GM18520 (cell line): ENCODE results near the gene ACBD7.

ENCODE experiments used
- ATAC-seq: cut with Tn5 transposase; IDR thresholded peaks from one replicate; pipeline ENCODE4 v1.9.1; 2021; ENCODE audit not compliant: unreplicated experiment

ACBD7 gene

GRCh38 chr10:15092855-15093408, 4.4 kb upstream of the ACBD7 start:
- ATAC-seq, result no peak

- no peak for ATAC-seq
These were observed 2.8 kb upstream of the ACBD7 start for GRCh38 chr10:15091418-15091817.

- no peak for ATAC-seq
These were observed 4.1 kb downstream of the ACBD7 start for GRCh38 chr10:15084502-15084922.

- ATAC-seq, result no peak
These were observed 4.7 kb downstream of the ACBD7 start for GRCh38 chr10:15083674-15084501.

- ATAC-seq, result no peak
These were observed 13.2 kb downstream of the ACBD7 start for GRCh38 chr10:15075421-15075820.

- ATAC-seq, result no peak
These were observed 16.2 kb downstream of the ACBD7 start for GRCh38 chr10:15072358-15072757.

GRCh38 chr10:15069230-15069629, 19.3 kb downstream of the ACBD7 start:
- no peak for ATAC-seq

GRCh38 chr10:15068802-15069201, 19.8 kb downstream of the ACBD7 start:
- ATAC-seq, result no peak

GRCh38 chr10:15067154-15067553, 21.4 kb downstream of the ACBD7 start:
- ATAC-seq, result no peak

GRCh38 chr10:15060638-15061037, 27.9 kb downstream of the ACBD7 start:
- no peak for ATAC-seq

GRCh38 chr10:15059914-15060313, 28.7 kb downstream of the ACBD7 start:
- no peak for ATAC-seq

- no peak for ATAC-seq
These were observed 29.9 kb downstream of the ACBD7 start for GRCh38 chr10:15058689-15059088.

GRCh38 chr10:15053061-15053460, 35.5 kb downstream of the ACBD7 start:
- no peak for ATAC-seq

- no peak for ATAC-seq
These were observed 36.5 kb downstream of the ACBD7 start for GRCh38 chr10:15052121-15052520.

GRCh38 chr10:15049533-15049932, 39.0 kb downstream of the ACBD7 start:
- no peak for ATAC-seq

GRCh38 chr10:15046626-15047025, 42.0 kb downstream of the ACBD7 start:
- no peak for ATAC-seq

GRCh38 chr10:15045380-15045779, 43.2 kb downstream of the ACBD7 start:
- ATAC-seq, result no peak

GRCh38 chr10:15043674-15044073, 44.9 kb downstream of the ACBD7 start, which contains the start of gene OLAH:
TSS of gene OLAH (plus strand) at chr10:15043943. CDS start at chr10:15047289, 3,346 bp downstream.
- ATAC-seq, result no peak

- ATAC-seq, result no peak
These were observed 50.2 kb downstream of the ACBD7 start for GRCh38 chr10:15038416-15038815.

GRCh38 chr10:15037691-15038090, 50.9 kb downstream of the ACBD7 start:
- ATAC-seq, result no peak

GRCh38 chr10:15035385-15036301, 52.9 kb downstream of the ACBD7 start:
- no peak for ATAC-seq
